Panc1 (cell line): ENCODE results near the gene PIGC. TPM values are rescaled to one million over a fixed set of nuclear protein-coding genes. Genes with fewer than 3 reads are reported as not detected.
A peak's percentile ranks its signal among the peaks of the same experiment; 100 is the strongest.

Experiments
- ATAC-seq: fragments of 200-7000 bp; cut with Tn5 transposase; 2 replicates; pipeline ENCODE4 v1.9.1; 2020; ENCODE audit warnings: mild to moderate bottlenecking, moderate library complexity
- BruUV-seq: library from RNA; stranded (reverse); fragments of 400-500 nt; replicated peaks from 2 replicates; lab custom pipeline; 2021; lab: Mats Ljungman, UMichigan
- CTCF ChIA-PET: fragments of 300-600 bp; sonication (Branson Sonifier 250); formaldehyde crosslinking; loops from one replicate; lab custom pipeline; 2022; ENCODE audit warnings: antibody characterized with exemption; lab: Charles Lee
- POLR2A ChIA-PET: fragments of 300-600 bp; sonication (Branson Sonifier 250); formaldehyde crosslinking; loops from one replicate; lab custom pipeline; 2022; ENCODE audit warnings: antibody characterized with exemption; lab: Charles Lee
- DNase-seq: peaks from one replicate; pipeline ENCODE4 v3.0.0-alpha.2; 2010; ENCODE audit warnings: low read depth, low spot score
- H3K27ac ChIP-seq: 2 replicates; pipeline ENCODE4 v1.5.1; 2011; ENCODE audit warnings: mild to moderate bottlenecking, low read length, inconsistent platforms
- H3K27me3 ChIP-seq: fragments of 200-500 bp; sonication (Bioruptor generic); 2 replicates; pipeline ENCODE4 v1.6.0; 2014; ENCODE audit warnings: low read length, inconsistent platforms; ENCODE audit not compliant: control insufficient read depth, insufficient read depth
- H3K36me3 ChIP-seq: fragments of 200-500 bp; sonication (Bioruptor generic); 2 replicates; pipeline ENCODE4 v1.5.1; 2014; ENCODE audit warnings: inconsistent platforms, mild to moderate bottlenecking, low read length, moderate library complexity; ENCODE audit not compliant: control insufficient read depth, insufficient read depth
- H3K4me1 ChIP-seq: 2 replicates; pipeline ENCODE4 v1.5.1; 2011; ENCODE audit warnings: inconsistent platforms, mild to moderate bottlenecking, low read length, moderate library complexity; ENCODE audit not compliant: control insufficient read depth, insufficient read depth
- H3K4me3 ChIP-seq, 2 experiments: 2 replicates each; pipeline ENCODE4 v1.5.1; 2011 to 2012; ENCODE audit warnings: low read depth in 2 of 2, low read length in 2 of 2, mild to moderate bottlenecking in 2 of 2, inconsistent platforms in 1 of 2, moderate library complexity in 1 of 2
- H3K9me3 ChIP-seq: fragments of 200-500 bp; sonication (Bioruptor generic); 2 replicates; pipeline ENCODE4 v1.5.1; 2014; ENCODE audit warnings: low read depth, mild to moderate bottlenecking, inconsistent platforms, low read length, moderate library complexity; ENCODE audit not compliant: control insufficient read depth, insufficient read depth
- POLR2AphosphoS5 ChIP-seq: IDR thresholded peaks from 2 replicates; pipeline ENCODE4 v1.6.1; 2012; ENCODE audit warnings: mild to moderate bottlenecking, low read depth, low read length, moderate library complexity
- SIN3A ChIP-seq: IDR thresholded peaks from 2 replicates; pipeline ENCODE4 v1.6.1; 2012; ENCODE audit warnings: low read depth, mild to moderate bottlenecking, low read length, moderate library complexity, borderline replicate concordance; ENCODE audit not compliant: insufficient read depth
- TCF7L2 ChIP-seq: IDR thresholded peaks from 2 replicates; pipeline ENCODE4 v1.6.1; 2011; ENCODE audit warnings: mild to moderate bottlenecking, low read depth, low read length, inconsistent platforms
- in situ Hi-C: cut with HindIII; loops from 2 replicates; pipeline ENCODE4 v1.10.0; 2016; ENCODE audit warnings: low sequenced_read_pairs, low pct_unique_long_range_greater_than_20kb
- intact Hi-C: fragments of 100-400 bp; cut with micrococcal nuclease; formaldehyde crosslinking; loops from one replicate; pipeline ENCODE4 v1.10.0; 2022; ENCODE audit not compliant: unreplicated experiment
- total RNA-seq: library from RNA; stranded (reverse); gene quantifications from one replicate; pipeline ENCODE4 v1.2.1, GENCODE V29; 2021; ENCODE audit not compliant: unreplicated experiment
- TF ChIP-seq, protein P1 (sequence below): fragments of 450-650 bp; IDR thresholded peaks from 2 replicates; pipeline ENCODE4 v1.5.1; 2017; ENCODE audit warnings: mild to moderate bottlenecking
- TF ChIP-seq, protein P2 (sequence below), 2 experiments: IDR thresholded peaks; 2 replicates each; pipeline ENCODE4 v1.6.1; 2011 to 2012; ENCODE audit warnings: low read depth in 2 of 2, control low read depth in 1 of 2, low read length in 1 of 2, mild to moderate bottlenecking in 1 of 2, moderate library complexity in 1 of 2; ENCODE audit not compliant: insufficient read depth in 1 of 2

PIGC gene
- total RNA-seq, 1 experiment from 2014 or later, result 23.6 TPM

GRCh38 chr1:172399756-172400721, 43.8 kb downstream of the PIGC start:
- POLR2A ChIA-PET, result interaction anchor here (0.7 kb wide), 2 partner anchors 59 to 397 kb away, joined by 3 read pairs; no protein-coding TSS in a partner anchor
- peak; percentile 46; the same call in 1 of the 2 replicates for ATAC-seq
- H3K9me3 ChIP-seq, result peaks cover 18% of the 10 kb centered on the region; the same call in 1 of the 2 replicates
- no peaks in the 10 kb centered on the region for H3K36me3 ChIP-seq
- H3K4me1 ChIP-seq, result peaks cover 24% of the 10 kb centered on the region
- H3K4me3 ChIP-seq, result no peak overlapping the region
- no peaks in the 10 kb centered on the region for H3K27me3 ChIP-seq
- CTCF ChIA-PET, result interaction anchor here (0.6 to 1.5 kb wide), 8 partner anchors 16 to 600 kb away, joined by 3 to 6 read pairs (median 4); no protein-coding TSS in a partner anchor
- intact Hi-C loops (loop anchor here (1.0 to 5.0 kb wide), 5 partner anchors 41 to 398 kb away; no protein-coding TSS in a partner anchor), in situ Hi-C loops (no loop called here)
- peak overlapping the region; percentile 100 for H3K27ac ChIP-seq
- BruUV-seq, result no TSS peak
- TF ChIP-seq, protein P1, sequence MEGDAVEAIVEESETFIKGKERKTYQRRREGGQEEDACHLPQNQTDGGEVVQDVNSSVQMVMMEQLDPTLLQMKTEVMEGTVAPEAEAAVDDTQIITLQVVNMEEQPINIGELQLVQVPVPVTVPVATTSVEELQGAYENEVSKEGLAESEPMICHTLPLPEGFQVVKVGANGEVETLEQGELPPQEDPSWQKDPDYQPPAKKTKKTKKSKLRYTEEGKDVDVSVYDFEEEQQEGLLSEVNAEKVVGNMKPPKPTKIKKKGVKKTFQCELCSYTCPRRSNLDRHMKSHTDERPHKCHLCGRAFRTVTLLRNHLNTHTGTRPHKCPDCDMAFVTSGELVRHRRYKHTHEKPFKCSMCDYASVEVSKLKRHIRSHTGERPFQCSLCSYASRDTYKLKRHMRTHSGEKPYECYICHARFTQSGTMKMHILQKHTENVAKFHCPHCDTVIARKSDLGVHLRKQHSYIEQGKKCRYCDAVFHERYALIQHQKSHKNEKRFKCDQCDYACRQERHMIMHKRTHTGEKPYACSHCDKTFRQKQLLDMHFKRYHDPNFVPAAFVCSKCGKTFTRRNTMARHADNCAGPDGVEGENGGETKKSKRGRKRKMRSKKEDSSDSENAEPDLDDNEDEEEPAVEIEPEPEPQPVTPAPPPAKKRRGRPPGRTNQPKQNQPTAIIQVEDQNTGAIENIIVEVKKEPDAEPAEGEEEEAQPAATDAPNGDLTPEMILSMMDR, result peak; percentile 50; the same call in 1 of the 2 replicates
- no peak for TF ChIP-seq SIN3A
- DNase-seq, result no peak

DNA sequence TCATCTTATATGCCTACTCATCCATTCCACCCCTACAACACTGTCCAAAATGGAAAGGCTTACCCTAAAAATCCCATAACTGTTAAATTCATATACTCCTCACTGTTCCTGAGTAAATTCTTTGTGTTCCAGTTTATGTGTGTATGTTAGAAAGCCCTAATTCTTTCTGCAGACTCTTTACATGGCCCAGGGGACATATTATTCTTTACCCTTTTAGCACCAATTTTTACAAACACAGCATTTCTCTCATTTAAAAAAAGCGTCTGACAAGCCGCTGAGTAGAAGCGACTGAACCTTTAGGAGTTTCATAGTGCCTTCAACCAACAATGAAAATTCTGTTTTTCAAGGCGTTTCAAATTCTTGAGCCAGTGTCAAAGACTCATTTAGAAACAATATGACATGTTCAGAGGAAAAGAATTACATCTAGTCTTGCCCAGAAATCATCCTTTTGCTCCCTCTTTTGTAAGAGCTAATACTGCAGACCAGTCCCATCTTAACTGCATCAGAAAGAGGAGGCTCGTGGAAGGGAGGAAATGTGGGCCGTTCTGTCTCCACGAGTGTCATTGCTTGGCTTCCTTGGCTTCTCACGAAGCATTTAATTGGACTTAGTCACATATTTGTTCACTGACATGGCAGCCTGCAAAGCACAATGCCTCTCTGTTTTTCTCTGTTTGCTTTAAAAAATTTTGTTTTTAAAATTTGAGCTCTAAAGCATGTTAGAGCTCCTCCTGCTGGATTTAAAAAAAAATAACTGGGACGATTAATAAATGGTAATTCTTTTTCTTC, 44.7 kb downstream of the PIGC start:
- CTCF ChIA-PET, result interaction anchor here (0.5 to 1.5 kb wide), 9 partner anchors 17 to 599 kb away, joined by 3 to 6 read pairs (median 4); no protein-coding TSS in a partner anchor

More for the DNA sequence above, 44.7 kb downstream of the PIGC start:
- Histone ChIP-seq H3K36me3 (no peaks in the 10 kb centered on the region), H3K4me1 (peaks cover 31% of the 10 kb centered on the region), H3K27ac (peak overlapping the region; percentile 100), H3K9me3 (peaks cover 18% of the 10 kb centered on the region; the same call in 1 of the 2 replicates), H3K27me3 (no peaks in the 10 kb centered on the region), H3K4me3 (no peak overlapping the region)
- in situ Hi-C loops (no loop called here), intact Hi-C loops (loop anchor here (1.0 to 5.0 kb wide), 5 partner anchors 40 to 397 kb away; no protein-coding TSS in a partner anchor)
- TF ChIP-seq, protein P1, result peak; percentile 79
- TF ChIP-seq POLR2AphosphoS5 (peak; percentile 80), TCF7L2 (peak; percentile 1; the same call in 1 of the 2 replicates), SIN3A (no peak)
- TF ChIP-seq, protein P2, sequence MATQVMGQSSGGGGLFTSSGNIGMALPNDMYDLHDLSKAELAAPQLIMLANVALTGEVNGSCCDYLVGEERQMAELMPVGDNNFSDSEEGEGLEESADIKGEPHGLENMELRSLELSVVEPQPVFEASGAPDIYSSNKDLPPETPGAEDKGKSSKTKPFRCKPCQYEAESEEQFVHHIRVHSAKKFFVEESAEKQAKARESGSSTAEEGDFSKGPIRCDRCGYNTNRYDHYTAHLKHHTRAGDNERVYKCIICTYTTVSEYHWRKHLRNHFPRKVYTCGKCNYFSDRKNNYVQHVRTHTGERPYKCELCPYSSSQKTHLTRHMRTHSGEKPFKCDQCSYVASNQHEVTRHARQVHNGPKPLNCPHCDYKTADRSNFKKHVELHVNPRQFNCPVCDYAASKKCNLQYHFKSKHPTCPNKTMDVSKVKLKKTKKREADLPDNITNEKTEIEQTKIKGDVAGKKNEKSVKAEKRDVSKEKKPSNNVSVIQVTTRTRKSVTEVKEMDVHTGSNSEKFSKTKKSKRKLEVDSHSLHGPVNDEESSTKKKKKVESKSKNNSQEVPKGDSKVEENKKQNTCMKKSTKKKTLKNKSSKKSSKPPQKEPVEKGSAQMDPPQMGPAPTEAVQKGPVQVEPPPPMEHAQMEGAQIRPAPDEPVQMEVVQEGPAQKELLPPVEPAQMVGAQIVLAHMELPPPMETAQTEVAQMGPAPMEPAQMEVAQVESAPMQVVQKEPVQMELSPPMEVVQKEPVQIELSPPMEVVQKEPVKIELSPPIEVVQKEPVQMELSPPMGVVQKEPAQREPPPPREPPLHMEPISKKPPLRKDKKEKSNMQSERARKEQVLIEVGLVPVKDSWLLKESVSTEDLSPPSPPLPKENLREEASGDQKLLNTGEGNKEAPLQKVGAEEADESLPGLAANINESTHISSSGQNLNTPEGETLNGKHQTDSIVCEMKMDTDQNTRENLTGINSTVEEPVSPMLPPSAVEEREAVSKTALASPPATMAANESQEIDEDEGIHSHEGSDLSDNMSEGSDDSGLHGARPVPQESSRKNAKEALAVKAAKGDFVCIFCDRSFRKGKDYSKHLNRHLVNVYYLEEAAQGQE (IDR thresholded peaks at IDR 0.05; ENCODE audit: insufficient read depth in 1 of 2, low read depth in 2 of 2, low read length in 1 of 2), result no peak
- peak; percentile 85 for DNase-seq
- POLR2A ChIA-PET, result interaction anchor here (0.6 to 0.7 kb wide), 3 partner anchors 58 to 588 kb away, joined by 3 to 5 read pairs (median 3); no protein-coding TSS in a partner anchor
- BruUV-seq, result TSS peak; percentile 18
- ATAC-seq, result peak; percentile 97
